H1 (cell line): ENCODE measurements around the gene SLC19A1. TPM values are rescaled to one million over a fixed set of nuclear protein-coding genes. Genes with fewer than 3 reads are reported as not detected.

Source experiments
- CTCF ChIA-PET: fragments of 300-600 bp; sonication (Branson Sonifier 250); formaldehyde crosslinking; loops from one replicate; lab custom pipeline; 2021; ENCODE audit not compliant: partially characterized antibody; lab: Charles Lee
- POLR2A ChIA-PET: fragments of 300-600 bp; sonication (Branson Sonifier 250); formaldehyde crosslinking; loops from one replicate; lab custom pipeline; 2021; ENCODE audit warnings: inconsistent platforms; ENCODE audit not compliant: partially characterized antibody; lab: Charles Lee
- DNase-seq, 2 experiments: peaks; one replicate each; pipeline versions ENCODE4 v3.0.0 to v3.0.0-alpha.2; 2010 to 2022; ENCODE audit warnings: low spot score in 2 of 2, low read depth in 1 of 2, mixed read lengths in 1 of 2
- FAIRE-seq: peaks from 2 replicates; lab custom pipeline; 2011; peaks lifted over from hg19 to GRCh38; lab: Jason Lieb, UNC
- H2AFZ ChIP-seq: 2 replicates; pipeline ENCODE4 v1.8.1; 2012; ENCODE audit warnings: low read length, inconsistent platforms
- H2AK5ac ChIP-seq: 2 replicates; pipeline ENCODE4 v1.6.1; 2013; ENCODE audit warnings: low read depth, low read length
- H2BK120ac ChIP-seq: replicated peaks from 2 replicates; pipeline ENCODE3; 2013; ENCODE audit warnings: low read depth, low read length, inconsistent platforms
- H2BK12ac ChIP-seq: 2 replicates; pipeline ENCODE4 v1.6.1; 2013; ENCODE audit warnings: low read depth, low read length
- H2BK15ac ChIP-seq: 2 replicates; pipeline ENCODE4 v1.6.1; 2013; ENCODE audit warnings: low read length
- H2BK20ac ChIP-seq: 2 replicates; pipeline ENCODE4 v1.6.1; 2013; ENCODE audit warnings: low read length
- H2BK5ac ChIP-seq: 2 replicates; pipeline ENCODE4 v1.6.1; 2013; ENCODE audit warnings: low read depth, low read length
- H3K14ac ChIP-seq: 2 replicates; pipeline ENCODE4 v1.6.1; 2013; ENCODE audit warnings: inconsistent platforms; ENCODE audit not compliant: insufficient read length
- H3K18ac ChIP-seq: 2 replicates; pipeline ENCODE4 v1.6.1; 2013; ENCODE audit warnings: low read length; ENCODE audit errors: extremely low read depth
- H3K23ac ChIP-seq: 2 replicates; pipeline ENCODE4 v1.6.1; 2013; ENCODE audit warnings: inconsistent platforms; ENCODE audit not compliant: insufficient read length
- H3K23me2 ChIP-seq: 2 replicates; pipeline ENCODE4 v1.6.1; 2013; ENCODE audit warnings: low read depth, low read length
- H3K27ac ChIP-seq: 2 replicates; pipeline ENCODE4 v1.6.1; 2011; ENCODE audit warnings: low read depth, low read length, inconsistent platforms
- H3K27me3 ChIP-seq, 4 experiments: replicated peaks in 1 of 4; 1 replicate in 1 of 4; 2 replicates in 3 of 4; pipeline versions ENCODE4 v1.6.1 to v1.8.1; 2011 to 2013; ENCODE audit warnings: low read length in 3 of 4, mild to moderate bottlenecking in 3 of 4, inconsistent platforms in 2 of 4, mixed read lengths in 2 of 4, moderate library complexity in 1 of 4; ENCODE audit not compliant: control insufficient read depth in 3 of 4, insufficient read depth in 3 of 4; ENCODE audit errors: extremely low read depth in 1 of 4
- H3K36me3 ChIP-seq, 4 experiments: 2 replicates each; pipeline versions ENCODE4 v1.6.1 to v1.8.1; 2011 to 2013; ENCODE audit warnings: mild to moderate bottlenecking in 4 of 4, low read length in 3 of 4, moderate library complexity in 2 of 4, control low read depth in 1 of 4, inconsistent platforms in 1 of 4; ENCODE audit not compliant: insufficient read depth in 4 of 4, control insufficient read depth in 2 of 4
- H3K4ac ChIP-seq: replicated peaks from 2 replicates; pipeline ENCODE3; 2013; ENCODE audit warnings: low read length, low read depth, mixed read lengths, inconsistent platforms; ENCODE audit not compliant: insufficient read length
- H3K4me1 ChIP-seq, 4 experiments: replicated peaks in 1 of 4; 1 replicate in 1 of 4; 2 replicates in 3 of 4; pipeline versions ENCODE4 v1.6.1 to v1.8.1; 2011 to 2013; ENCODE audit warnings: low read length in 3 of 4, inconsistent platforms in 2 of 4, mixed read lengths in 1 of 4; ENCODE audit not compliant: insufficient read depth in 4 of 4, control insufficient read depth in 3 of 4
- H3K4me2 ChIP-seq, 2 experiments: 2 replicates each; pipeline versions ENCODE4 v1.6.1 to v1.8.1; 2011 to 2013; ENCODE audit warnings: low read depth in 2 of 2, low read length in 2 of 2, control low read depth in 1 of 2, inconsistent platforms in 1 of 2, mild to moderate bottlenecking in 1 of 2; ENCODE audit not compliant: insufficient read depth in 1 of 2
- H3K4me3 ChIP-seq, 4 experiments: fragments of 200-600, 300-600 bp in 1 of 4; sonication (generic), shearing (Covaris generic), sonication (Bioruptor Twin) in 1 of 4; 2 replicates each; pipeline versions ENCODE4 v1.5.1 to v1.8.1; 2011 to 2016; ENCODE audit warnings: low read length in 4 of 4, low read depth in 3 of 4, control low read depth in 2 of 4, inconsistent platforms in 2 of 4, mild to moderate bottlenecking in 2 of 4, mixed read lengths in 1 of 4, moderate library complexity in 1 of 4; ENCODE audit not compliant: insufficient read depth in 2 of 4; ENCODE audit errors: extremely low read depth in 1 of 4
- H3K56ac ChIP-seq: replicated peaks from 2 replicates; pipeline ENCODE3; 2013; ENCODE audit warnings: low read depth, mild to moderate bottlenecking, mixed read lengths, low read length, inconsistent platforms; ENCODE audit not compliant: insufficient read length
- H3K79me1 ChIP-seq: 2 replicates; pipeline ENCODE4 v1.6.1; 2013; ENCODE audit warnings: low read depth, low read length, control low read depth
- H3K79me2 ChIP-seq, 2 experiments: 2 replicates each; pipeline versions ENCODE4 v1.6.1 to v1.8.1; 2012 to 2013; ENCODE audit warnings: low read length in 2 of 2, mild to moderate bottlenecking in 2 of 2, inconsistent platforms in 1 of 2; ENCODE audit not compliant: insufficient read depth in 2 of 2, control insufficient read depth in 1 of 2
- H3K9ac ChIP-seq, 4 experiments: replicated peaks in 1 of 4; 1 replicate in 1 of 4; 2 replicates in 3 of 4; pipeline versions ENCODE4 v1.6.1 to v1.8.1; 2011 to 2013; ENCODE audit warnings: low read depth in 3 of 4, low read length in 3 of 4, control low read depth in 2 of 4, mild to moderate bottlenecking in 2 of 4, moderate library complexity in 2 of 4, inconsistent platforms in 1 of 4; ENCODE audit errors: extremely low read depth in 1 of 4
- H3K9me3 ChIP-seq, 2 experiments: 2 replicates each; pipeline versions ENCODE4 v1.6.1 to v1.8.1; 2012 to 2013; ENCODE audit warnings: mild to moderate bottlenecking in 2 of 2, moderate library complexity in 2 of 2, control low read depth in 1 of 2, inconsistent platforms in 1 of 2, low read depth in 1 of 2, low read length in 1 of 2, mixed read lengths in 1 of 2; ENCODE audit not compliant: insufficient read depth in 2 of 2
- H4K20me1 ChIP-seq, 2 experiments: replicated peaks in 1 of 2; 2 replicates each; pipeline versions ENCODE3 to v1.8.1; 2011 to 2013; ENCODE audit warnings: inconsistent platforms in 2 of 2, low read length in 2 of 2, mild to moderate bottlenecking in 1 of 2; ENCODE audit not compliant: insufficient read depth in 2 of 2, control insufficient read depth in 1 of 2
- H4K5ac ChIP-seq: 2 replicates; pipeline ENCODE4 v1.6.1; 2013; ENCODE audit warnings: low read length, low read depth, mixed read lengths, inconsistent platforms; ENCODE audit not compliant: insufficient read length
- H4K8ac ChIP-seq: 2 replicates; pipeline ENCODE4 v1.8.0; 2013; ENCODE audit warnings: mild to moderate bottlenecking, moderate library complexity, low read length, inconsistent platforms; ENCODE audit not compliant: insufficient read depth; ENCODE audit errors: extremely low read depth
- H4K91ac ChIP-seq: replicated peaks from 2 replicates; pipeline ENCODE3; 2013; ENCODE audit warnings: low read length, mixed read lengths, inconsistent platforms; ENCODE audit not compliant: insufficient read length
- CEBPB ChIP-seq: IDR thresholded peaks from 2 replicates; pipeline ENCODE4 v1.6.1; 2012; ENCODE audit warnings: low read depth, low read length
- CHD1 ChIP-seq: IDR thresholded peaks from 2 replicates; pipeline ENCODE4 v1.6.1; 2012; ENCODE audit warnings: low read depth, low read length, improper control_type of control experiment
- RNF2 ChIP-seq: fragments of 200-900, 300-1000 bp; sonication (generic); IDR thresholded peaks from 2 replicates; pipeline ENCODE4 v1.7.1; 2016; ENCODE audit warnings: borderline replicate concordance, low read depth, mild to moderate bottlenecking, antibody characterized with exemption, low read length; ENCODE audit not compliant: poor library complexity, severe bottlenecking; ENCODE audit errors: missing control alignments
- SP2 ChIP-seq: IDR thresholded peaks from 2 replicates; pipeline ENCODE4 v1.6.1; 2012; ENCODE audit warnings: mild to moderate bottlenecking, low read length, inconsistent platforms
- WGBS, 2 experiments: shearing (Covaris generic) in 1 of 2; methylation state at CpG; one replicate each; pipeline versions ENCODE4 v1.1.6 to v1.1.7; 2013 to 2015; ENCODE audit warnings: low lambda C conversion rate in 2 of 2, mixed read lengths in 2 of 2, inconsistent platforms in 1 of 2, low coverage in 1 of 2, missing lambda C conversion rate in 1 of 2; ENCODE audit not compliant: insufficient replicate concordance in 2 of 2, insufficient coverage in 1 of 2, insufficient read length in 1 of 2; ENCODE audit errors: extremely low coverage in 1 of 2, missing lambda C conversion rate in 1 of 2; 5-methylcytosine and 5-hydroxymethylcytosine counted together
- polyA plus RNA-seq, 7 experiments: library from polyadenylated mRNA; depleted of rRNA in 3 of 7; stranded (reverse) in 5 of 7; unstranded in 2 of 7; fragments of >200 nt in 5 of 7; fragments of 200-250 nt in 2 of 7; gene quantifications; 1 replicate in 5 of 7; 2 replicates in 1 of 7; 4 replicates in 1 of 7; pipeline versions ENCODE4 v1.2.1 to v1.2.3, GENCODE V29; 2011 to 2013; ENCODE audit warnings: missing spikeins in 2 of 7, mixed read lengths in 2 of 7
- total RNA-seq: library from RNA; stranded (reverse); fragmentation: NEBNext Ultra II Directional; extraction: Animal tissue kit (Norgen Biotek cat#: 25700); gene quantifications from 2 replicates; pipeline ENCODE4 v1.2.1, GENCODE V29; 2021

The SLC19A1 gene
- total and polyA plus RNA-seq, 2 of the 8 experiments (the other 6 are each of a cell fraction or from before 2014, with no cell fraction given): 31.6 to 43.8 TPM

DNA sequence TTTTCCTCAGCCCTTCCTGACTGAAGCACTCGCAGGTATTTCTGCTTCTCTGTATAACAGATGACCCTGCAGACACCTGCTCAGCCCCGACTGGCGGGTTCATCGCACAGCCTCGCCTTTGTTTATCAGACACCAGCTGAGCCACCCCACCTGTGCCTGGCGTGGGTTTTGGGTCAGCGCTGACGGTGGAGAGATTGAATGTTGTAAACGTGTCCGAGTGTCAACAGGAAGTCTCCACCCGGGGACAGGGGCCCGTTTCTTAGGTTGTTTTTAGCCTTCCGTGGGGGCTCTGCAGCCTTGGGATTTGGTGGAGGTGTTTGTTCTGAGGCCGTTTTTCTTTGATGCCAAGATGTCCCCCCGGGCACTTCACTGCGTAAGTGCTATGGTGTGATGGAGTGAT is 77.1 kb downstream of the SLC19A1 start:
- Histone ChIP-seq H3K79me1 (peaks cover 5% of the 10 kb centered on the region), H3K56ac (no peak overlapping the region), H4K5ac (no peak overlapping the region), H4K91ac (no peak overlapping the region), H2BK12ac (no peak overlapping the region), H4K8ac (no peak overlapping the region), H3K9me3 (no peaks in the 10 kb centered on the region; a peak in 2 of 4 replicates), H3K4me2 (no peak overlapping the region), H3K14ac (no peak overlapping the region), H3K4me3 (no peak overlapping the region), H3K4ac (no peak overlapping the region), H3K36me3 (peaks cover 0 to 18% (median 2%) of the 10 kb centered on the region in 4 experiments; a peak in 6 of 8 replicates), H3K23me2 (no peaks in the 10 kb centered on the region), H3K9ac (no peak overlapping the region), H3K79me2 (peaks cover 0 to 83% of the 10 kb centered on the region in 2 experiments; a peak in 2 of 4 replicates), H2BK15ac (no peak overlapping the region), H2BK5ac (no peak overlapping the region), H2BK120ac (no peak overlapping the region), H3K18ac (no peak overlapping the region), H2BK20ac (no peak overlapping the region), H2AFZ (no peak overlapping the region), H2AK5ac (no peak overlapping the region), H3K4me1 (no peaks in the 10 kb centered on the region), H4K20me1 (peaks cover 12 to 23% of the 10 kb centered on the region in 2 experiments), H3K27me3 (no peaks in the 10 kb centered on the region), H3K27ac (no peak overlapping the region), H3K23ac (no peak overlapping the region)
- ChIA-PET POLR2A (interaction anchor here (0.6 to 1.7 kb wide), 2 partner anchors 25 to 31 kb away, joined by 3 to 4 read pairs; no protein-coding TSS in a partner anchor), CTCF (interaction anchor here (1.2 kb wide), 1 partner anchor 13 kb away, joined by 3 read pairs; no protein-coding TSS in a partner anchor)
- 86% methylated on average over 16 of the region's 16 CpGs; no CpG with 5 or more reads in 1 of the 2 experiments for WGBS, 2 experiments
- DNase-seq: no peak
- TF ChIP-seq CEBPB: no peak
- no peak for TF ChIP-seq SP2
- TF ChIP-seq CHD1: no peak
- TF ChIP-seq RNF2: no peak
- FAIRE-seq: no peak
